SK-N-SH (cell line): ENCODE results near the gene ABCA7. TPM values are rescaled to one million over a fixed set of nuclear protein-coding genes. Genes with fewer than 3 reads are reported as not detected.

Experiments used
- CTCF ChIA-PET: fragments of 300-600, 350-600 bp; formaldehyde crosslinking; extraction: SDS; loops from one replicate; lab custom pipeline; 2021; lab: Yijun Ruan, JAX
- POLR2A ChIA-PET: fragments of 350-600 bp; sonication (Branson Sonifier 250); formaldehyde crosslinking; extraction: SDS; loops from one replicate; lab custom pipeline; 2020; ENCODE audit warnings: antibody characterized with exemption, inconsistent platforms; lab: Yijun Ruan, JAX
- DNase-seq: peaks from one replicate; pipeline ENCODE4 v3.0.0; 2012
- H2AFZ ChIP-seq: fragments of 200-600 bp; sonication (generic); 2 replicates; pipeline ENCODE4 v1.8.1; 2016; ENCODE audit warnings: antibody characterized with exemption, mild to moderate bottlenecking, low read depth
- H3F3A ChIP-seq: fragments of 200-600 bp; sonication (generic); replicated peaks from 2 replicates; pipeline ENCODE3; 2016; ENCODE audit warnings: antibody characterized with exemption, mild to moderate bottlenecking; ENCODE audit not compliant: insufficient read depth
- H3K27ac ChIP-seq, 2 experiments: fragments of 200-500 bp in 1 of 2; fragments of 200-600 bp in 1 of 2; sonication (Bioruptor generic) in 1 of 2; sonication (generic), shearing (Covaris generic) in 1 of 2; 2 replicates each; pipeline versions ENCODE4 v1.5.1 to v1.6.1; 2014 to 2016; ENCODE audit warnings: low read depth in 2 of 2, inconsistent platforms in 1 of 2, low read length in 1 of 2, mild to moderate bottlenecking in 1 of 2, mixed read lengths in 1 of 2
- H3K27me3 ChIP-seq: fragments of 200-600 bp; sonication (generic), shearing (Covaris generic); 2 replicates; pipeline ENCODE4 v1.6.1; 2016; ENCODE audit warnings: mixed run types; ENCODE audit not compliant: insufficient read depth
- H3K36me3 ChIP-seq, 2 experiments: fragments of 200-500 bp in 1 of 2; fragments of 200-600 bp in 1 of 2; sonication (Bioruptor generic) in 1 of 2; sonication (generic) in 1 of 2; replicated peaks in 1 of 2; 2 replicates each; pipeline versions ENCODE3 to v1.5.1; 2014 to 2016; ENCODE audit warnings: low read length in 1 of 2, mild to moderate bottlenecking in 1 of 2; ENCODE audit not compliant: insufficient read depth in 2 of 2, control insufficient read depth in 1 of 2
- H3K4me1 ChIP-seq, 2 experiments: fragments of 200-500 bp in 1 of 2; fragments of 200-600 bp in 1 of 2; sonication (Bioruptor generic) in 1 of 2; sonication (generic), shearing (Covaris generic) in 1 of 2; 2 replicates each; pipeline versions ENCODE4 v1.5.1 to v1.6.1; 2014 to 2016; ENCODE audit warnings: low read depth in 1 of 2, low read length in 1 of 2, mixed run types in 1 of 2; ENCODE audit not compliant: insufficient read depth in 2 of 2, control insufficient read depth in 1 of 2
- H3K4me2 ChIP-seq: fragments of 200-600 bp; sonication (generic), shearing (Covaris generic); 2 replicates; pipeline ENCODE4 v1.6.1; 2017; ENCODE audit warnings: mixed run types
- H3K4me3 ChIP-seq, 2 experiments: fragments of 200-500 bp in 1 of 2; fragments of 200-600 bp in 1 of 2; sonication (Bioruptor generic) in 1 of 2; sonication (generic), shearing (Covaris generic) in 1 of 2; 2 replicates each; pipeline versions ENCODE4 v1.5.1 to v1.8.1; 2014 to 2016; ENCODE audit warnings: low read depth in 2 of 2, inconsistent platforms in 1 of 2, low read length in 1 of 2, mild to moderate bottlenecking in 1 of 2, mixed read lengths in 1 of 2, moderate library complexity in 1 of 2
- H3K79me2 ChIP-seq: fragments of 200-600 bp; sonication (generic); 2 replicates; pipeline ENCODE4 v1.8.1; 2017; ENCODE audit warnings: mild to moderate bottlenecking; ENCODE audit not compliant: insufficient read depth
- H3K9ac ChIP-seq: fragments of 200-600 bp; sonication (generic); 2 replicates; pipeline ENCODE4 v1.6.1; 2017; ENCODE audit warnings: mixed run types
- H3K9me2 ChIP-seq: fragments of 200-600 bp; sonication (generic); 2 replicates; pipeline ENCODE4 v1.6.1; 2017; ENCODE audit warnings: mixed run types
- H3K9me3 ChIP-seq: fragments of 200-600 bp; sonication (generic); 2 replicates; pipeline ENCODE4 v1.6.1; 2017; ENCODE audit warnings: mixed run types, mild to moderate bottlenecking, moderate library complexity
- H4K20me1 ChIP-seq: fragments of 200-600 bp; sonication (generic); 2 replicates; pipeline ENCODE4 v1.6.1; 2017; ENCODE audit warnings: mild to moderate bottlenecking, mixed run types; ENCODE audit not compliant: insufficient read depth
- GABPA ChIP-seq: IDR thresholded peaks from 2 replicates; pipeline ENCODE4 v1.4.0; 2012; ENCODE audit warnings: low read depth, mild to moderate bottlenecking
- IRF3 ChIP-seq: fragments of 150-350 bp; IDR thresholded peaks from 2 replicates; pipeline ENCODE4 v1.6.1; 2016; ENCODE audit warnings: mild to moderate bottlenecking, low read depth, low read length
- MAX ChIP-seq: IDR thresholded peaks from 2 replicates; pipeline ENCODE4 v1.4.0; 2012; ENCODE audit warnings: low read depth
- MXI1 ChIP-seq: IDR thresholded peaks from 2 replicates; pipeline ENCODE4 v1.6.1; 2012; ENCODE audit warnings: mild to moderate bottlenecking, low read depth, low read length, improper control_type of control experiment
- PBX3 ChIP-seq: IDR thresholded peaks from 2 replicates; pipeline ENCODE4; 2012
- RFX5 ChIP-seq: IDR thresholded peaks from 2 replicates; pipeline ENCODE4 v1.6.1; 2012; ENCODE audit warnings: mild to moderate bottlenecking, improper control_type of control experiment, low read length
- TAF1 ChIP-seq: IDR thresholded peaks from 2 replicates; pipeline ENCODE4 v1.6.1; 2012; ENCODE audit warnings: low read depth, mild to moderate bottlenecking, low read length, moderate library complexity, borderline replicate concordance
- ZBTB33 ChIP-seq: IDR thresholded peaks from 2 replicates; pipeline ENCODE4 v1.4.0; 2012; ENCODE audit warnings: low read depth, borderline replicate concordance
- WGBS: methylation state at CpG from one replicate; pipeline ENCODE4 v1.1.6; 2017; ENCODE audit warnings: low lambda C conversion rate; 5-methylcytosine and 5-hydroxymethylcytosine counted together
- polyA plus RNA-seq, 3 experiments: library from polyadenylated mRNA; depleted of rRNA; stranded (reverse); fragments of >200 nt; gene quantifications; 2 replicates each; pipeline ENCODE4 v1.2.3, GENCODE V29; 2012

Gene ABCA7
- polyA plus RNA-seq, 1 of the 3 experiments (the other 2 are of a cell fraction): 7.8 TPM

GRCh38 chr19:991174-991931 lies 48.6 kb upstream of the ABCA7 start:
- Histone ChIP-seq H3K4me1 (peaks cover 0 to 6% of the 10 kb centered on the region in 2 experiments; a peak in 1 of 4 replicates), H3K36me3 (peaks cover 3 to 45% of the 10 kb centered on the region in 2 experiments), H3K9me2 (no peaks in the 10 kb centered on the region), H3K27me3 (peaks cover 3% of the 10 kb centered on the region; the same call in 1 of the 2 replicates), H3K79me2 (no peaks in the 10 kb centered on the region), H3K4me2 (no peak overlapping the region), H2AFZ (no peak overlapping the region), H3K27ac (no peak overlapping the region), H3K9ac (no peak overlapping the region), H3K4me3 (no peak overlapping the region), H3K9me3 (no peaks in the 10 kb centered on the region), H3F3A (no peaks in the 10 kb centered on the region), H4K20me1 (0 out of 2 replicates have a peak, but pooled peaks cover 6% of the 10 kb centered on the region)
- 92% methylated on average over 19 of the region's 47 CpGs for WGBS
- no peak for TF ChIP-seq ZBTB33
- TF ChIP-seq MAX: no peak
- TF ChIP-seq PBX3: no peak
- TF ChIP-seq TAF1: no peak
- no peak for TF ChIP-seq GABPA
- ChIA-PET POLR2A (no interaction called here), CTCF (interaction anchor here (0.6 kb wide), 1 partner anchor 62 kb away, joined by 3 read pairs; no protein-coding TSS in a partner anchor)
- DNase-seq: peak; percentile 88

- TF ChIP-seq IRF3 (no peak), MXI1 (no peak), RFX5 (no peak)
- TF ChIP-seq, all 33 proteins: peak for 0
- Histone ChIP-seq H2AFZ (no peak overlapping the region), H4K20me1 (0 out of 2 replicates have a peak, but pooled peaks cover 6% of the 10 kb centered on the region), H3K4me3 (no peak overlapping the region), H3K36me3 (peaks cover 3 to 40% of the 10 kb centered on the region in 2 experiments), H3K4me1 (peaks cover 0 to 9% of the 10 kb centered on the region in 2 experiments; a peak in 1 of 4 replicates), H3K9me2 (no peaks in the 10 kb centered on the region), H3K79me2 (no peaks in the 10 kb centered on the region), H3K4me2 (no peak overlapping the region), H3F3A (no peaks in the 10 kb centered on the region), H3K27ac (no peak overlapping the region), H3K9me3 (no peaks in the 10 kb centered on the region), H3K27me3 (peaks cover 10% of the 10 kb centered on the region; the same call in 1 of the 2 replicates), H3K9ac (no peak overlapping the region)
- ChIA-PET POLR2A (no interaction called here), CTCF (no interaction called here)
- WGBS: 100% methylated on average over 16 of the region's 42 CpGs
- DNase-seq: no peak
Measured at GRCh38 chr19:991932-992669, 47.8 kb upstream of the ABCA7 start.
